ENCODE results near the gene PFN1.

PFN1 gene

GRCh38 chr17:4967539-4968485 is 19.5 kb upstream of the PFN1 start, which contains the start of gene SPAG7:
SPAG7 (minus strand) TSS chr17:4967817; CDS start chr17:4967804, 13 bp downstream.
- in situ Hi-C loops (cut with MboI; ENCODE audit: low sequenced_read_pairs) = no loop called here

GRCh38 chr17:4966844-4967538 is 18.7 kb upstream of the PFN1 start:
- in situ Hi-C loops (cut with MboI; ENCODE audit: low sequenced_read_pairs) = no loop called here

- in situ Hi-C loops (cut with MboI; ENCODE audit: low sequenced_read_pairs) = no loop called here
These were observed 17.1 kb upstream of the PFN1 start for GRCh38 chr17:4965311-4965986.

DNA sequence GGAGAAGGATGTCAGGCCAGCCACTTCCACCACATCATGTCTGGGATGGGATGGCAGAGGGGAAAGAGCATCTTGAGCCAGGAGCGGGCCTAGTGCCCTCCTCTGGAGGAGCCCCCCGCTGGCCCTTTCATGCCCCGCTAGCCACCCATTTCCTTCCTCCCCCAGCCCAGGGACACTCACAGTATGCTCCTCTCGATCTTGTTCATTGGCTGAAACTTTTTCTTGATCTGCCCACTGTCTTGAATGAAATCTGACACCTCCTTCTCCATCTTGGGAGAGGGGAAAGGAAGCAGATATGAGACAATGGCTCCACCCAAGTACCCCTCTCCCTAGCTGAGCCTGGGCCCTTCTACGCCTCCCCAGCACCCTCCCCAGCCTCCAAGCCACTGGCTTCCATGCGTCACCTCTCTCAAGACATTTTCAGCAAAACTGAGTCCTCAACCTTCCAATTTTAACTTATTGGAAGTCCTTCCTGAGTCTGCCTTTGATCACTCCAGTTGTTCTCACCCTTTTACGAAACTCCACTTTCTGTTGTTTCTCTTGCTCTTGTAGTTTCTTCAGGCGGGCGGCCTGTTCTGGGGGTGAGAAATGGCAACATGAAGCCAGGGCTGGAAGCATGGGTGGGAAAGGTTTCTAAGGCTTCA is 12.1 kb upstream of the PFN1 start:
- in situ Hi-C loops (cut with MboI; ENCODE audit: low sequenced_read_pairs) = no loop called here

DNA sequence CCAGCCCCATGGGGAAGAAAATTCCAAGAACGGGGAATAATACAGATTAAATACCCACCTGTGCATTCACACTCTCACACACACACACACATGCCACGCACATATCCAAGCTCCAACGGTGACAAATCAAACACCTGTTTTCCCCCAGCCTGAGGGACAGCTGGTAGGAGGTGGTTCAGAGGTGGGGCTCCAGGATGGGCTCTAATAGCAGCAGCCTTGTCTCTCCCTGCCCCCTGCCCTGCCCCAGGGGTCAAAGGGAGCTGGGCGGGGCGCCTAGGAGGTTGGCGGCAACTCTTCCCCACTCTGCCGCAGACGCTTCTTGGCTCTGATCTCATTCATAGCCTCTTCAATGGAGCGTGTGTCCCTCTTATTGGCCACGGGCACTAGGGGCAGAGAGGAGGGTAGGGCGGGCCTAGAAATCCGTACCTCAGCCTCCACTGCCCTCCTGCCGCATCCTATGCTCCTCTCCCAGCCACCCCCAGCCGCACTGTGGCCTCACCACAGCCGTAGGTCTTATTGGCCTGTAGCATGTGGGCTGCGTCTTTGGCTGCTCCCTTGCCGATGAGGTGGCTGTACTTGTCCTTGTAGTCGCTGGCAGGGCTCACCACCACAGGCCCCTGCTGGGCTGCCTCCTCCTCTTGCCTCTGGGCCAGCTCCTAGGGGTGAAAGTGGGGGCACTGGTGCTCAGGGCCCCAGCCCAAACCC is 11.1 kb upstream of the PFN1 start:
- in situ Hi-C loops (cut with MboI; ENCODE audit: low sequenced_read_pairs) = no loop called here

- in situ Hi-C loops (cut with MboI; ENCODE audit: low sequenced_read_pairs) = no loop called here
These were observed 9.8 kb upstream of the PFN1 start for GRCh38 chr17:4958102-4958501.

GRCh38 chr17:4956493-4957061 is 8.2 kb upstream of the PFN1 start:
- in situ Hi-C loops (cut with MboI; ENCODE audit: low sequenced_read_pairs) = no loop called here

DNA sequence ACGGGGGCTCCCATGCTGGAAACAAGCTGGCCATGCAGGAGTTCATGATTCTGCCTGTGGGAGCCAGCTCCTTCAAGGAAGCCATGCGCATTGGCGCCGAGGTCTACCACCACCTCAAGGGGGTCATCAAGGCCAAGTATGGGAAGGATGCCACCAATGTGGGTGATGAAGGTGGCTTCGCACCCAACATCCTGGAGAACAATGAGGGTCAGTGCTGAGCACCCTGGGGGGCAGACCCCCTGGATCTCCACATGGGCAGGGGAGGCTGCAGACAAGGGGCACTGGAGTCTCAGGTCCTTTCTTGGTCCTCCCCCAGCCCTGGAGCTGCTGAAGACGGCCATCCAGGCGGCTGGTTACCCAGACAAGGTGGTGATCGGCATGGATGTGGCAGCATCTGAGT is 6.8 kb upstream of the PFN1 start:
- in situ Hi-C loops (cut with MboI; ENCODE audit: low sequenced_read_pairs) = no loop called here

DNA sequence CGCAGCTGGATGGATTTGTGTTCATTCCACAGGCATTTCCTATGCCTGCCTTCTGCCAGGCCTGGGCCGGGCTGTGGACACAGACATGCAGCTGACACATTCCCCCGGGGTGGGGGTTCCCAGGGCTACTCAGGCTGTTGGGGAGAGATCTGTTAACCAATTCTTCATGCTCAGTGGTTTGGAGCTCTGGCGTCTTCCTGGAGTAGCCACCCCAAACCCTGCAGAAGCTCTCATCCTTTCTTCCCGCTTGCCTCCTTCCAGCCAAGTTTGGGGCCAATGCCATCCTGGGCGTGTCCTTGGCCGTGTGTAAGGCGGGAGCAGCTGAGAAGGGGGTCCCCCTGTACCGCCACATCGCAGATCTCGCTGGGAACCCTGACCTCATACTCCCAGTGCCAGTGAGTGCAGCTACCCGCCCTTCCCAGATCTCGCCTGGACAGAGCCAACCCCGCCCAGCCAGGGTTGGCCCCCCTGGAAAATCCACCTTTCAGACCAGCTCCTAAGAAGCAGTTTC is 5.2 kb upstream of the PFN1 start:
- in situ Hi-C loops (cut with MboI; ENCODE audit: low sequenced_read_pairs) = no loop called here

GRCh38 chr17:4951486-4951885 is 3.2 kb upstream of the PFN1 start:
- in situ Hi-C loops (cut with MboI; ENCODE audit: low sequenced_read_pairs) = no loop called here

DNA sequence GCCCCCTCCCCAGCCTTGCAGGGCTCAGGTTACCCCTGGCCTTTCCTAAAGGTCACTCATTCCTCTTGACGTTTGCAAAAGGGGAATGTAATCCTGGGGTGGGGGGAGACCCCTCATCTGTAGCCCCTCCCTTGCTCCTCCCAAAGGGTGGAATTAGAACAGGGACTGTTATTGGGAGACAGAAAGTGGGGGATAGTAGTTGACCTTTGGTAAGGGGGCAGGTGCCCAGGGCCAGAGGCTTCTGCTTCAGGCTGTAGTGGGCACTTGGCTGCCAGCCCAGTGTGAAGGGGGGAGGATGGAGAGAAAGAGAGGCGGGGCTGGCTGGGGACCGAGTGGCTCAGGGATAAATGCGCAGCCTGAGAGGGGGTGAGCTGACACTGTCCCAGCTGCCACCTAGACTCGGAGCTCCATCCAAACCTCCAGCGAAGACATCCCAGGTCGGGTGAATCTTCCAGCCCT is 2.4 kb upstream of the PFN1 start, which contains the start of gene ENO3:
TSS of gene ENO3 (plus strand) at position 374 of the 459 bp plus-strand sequence. CDS start 711 bp downstream, outside the sequence.
- in situ Hi-C loops (cut with MboI; ENCODE audit: low sequenced_read_pairs) = no loop called here

DNA sequence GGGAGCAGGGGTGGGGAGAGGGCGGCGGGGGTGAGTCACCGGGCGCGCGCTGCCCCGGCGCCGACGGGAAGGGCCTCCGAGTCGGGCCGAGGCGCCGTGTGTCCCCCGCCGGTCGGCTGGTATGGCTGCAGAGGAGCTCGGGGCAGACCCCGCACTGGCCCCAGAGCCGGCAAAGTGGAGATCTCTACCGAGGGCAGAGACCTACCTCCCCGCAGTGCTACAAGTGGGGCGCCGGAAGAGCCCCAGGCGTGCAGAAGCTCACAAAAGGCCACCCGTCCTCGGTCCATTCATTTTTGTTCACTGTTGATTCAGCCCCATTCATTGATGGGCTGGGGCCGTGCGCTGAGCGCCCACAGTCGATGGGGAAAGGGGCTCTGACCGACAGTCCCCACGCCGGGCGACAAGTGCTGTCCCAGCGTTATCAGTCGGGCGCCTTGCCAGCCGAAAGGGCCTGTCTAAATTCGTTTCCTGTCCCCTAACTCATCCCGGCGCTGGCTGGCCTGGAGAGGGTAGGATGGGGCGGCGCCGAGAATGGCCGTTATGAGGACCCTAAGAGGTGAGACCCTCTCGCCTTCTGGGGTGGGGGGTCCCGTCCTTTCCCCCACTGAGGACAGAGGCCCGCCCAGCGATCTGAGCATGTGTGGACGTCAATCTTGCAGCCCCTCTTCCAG is 1.9 kb upstream of the PFN1 start:
- in situ Hi-C loops (cut with MboI; ENCODE audit: low sequenced_read_pairs) = no loop called here

DNA sequence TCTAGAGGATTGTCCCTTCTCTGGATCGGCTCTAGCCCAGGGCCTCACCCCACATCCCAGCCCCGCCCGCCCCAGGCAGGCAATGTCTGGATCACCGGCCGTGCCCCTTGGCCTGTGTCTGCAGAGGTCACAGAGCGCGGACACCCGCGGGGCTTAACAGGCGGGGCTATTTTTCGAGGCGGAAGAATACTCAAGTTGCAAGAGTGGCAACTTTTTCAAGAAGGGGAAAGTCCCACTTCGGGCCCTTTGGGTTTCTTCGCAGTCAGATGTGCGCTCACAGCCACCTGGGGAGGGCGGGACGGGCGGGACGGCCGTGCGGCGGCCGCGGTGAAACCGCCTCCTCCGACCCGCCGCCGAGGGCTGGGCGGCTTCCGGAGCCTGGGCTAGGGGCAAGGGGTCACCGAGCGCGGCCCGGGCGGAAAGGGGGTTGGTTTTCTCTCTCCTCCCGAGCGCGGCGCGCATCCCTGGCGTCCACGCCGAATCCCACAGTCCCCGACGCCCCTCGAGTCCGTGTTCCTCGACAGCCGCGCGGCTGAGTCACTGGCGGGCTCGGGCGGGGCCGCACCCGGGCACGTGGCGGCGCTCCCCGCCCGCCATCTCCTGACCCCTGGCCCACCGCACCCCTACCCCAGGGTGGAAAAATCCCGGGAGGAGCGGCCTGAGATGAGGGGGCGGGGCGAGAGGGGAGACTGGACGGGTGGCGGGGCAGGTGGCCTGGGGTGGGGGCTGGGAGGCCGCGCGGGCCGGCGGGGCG is 1.2 kb upstream of the PFN1 start:
- in situ Hi-C loops (cut with MboI; ENCODE audit: low sequenced_read_pairs) = no loop called here

- in situ Hi-C loops (cut with MboI; ENCODE audit: low sequenced_read_pairs) = no loop called here
These were observed 596 bp upstream of the PFN1 start for GRCh38 chr17:4948931-4949320.

- in situ Hi-C loops (cut with MboI; ENCODE audit: low sequenced_read_pairs) = no loop called here
These were observed 742 bp downstream of the PFN1 start for GRCh38 chr17:4947411-4948165.

DNA sequence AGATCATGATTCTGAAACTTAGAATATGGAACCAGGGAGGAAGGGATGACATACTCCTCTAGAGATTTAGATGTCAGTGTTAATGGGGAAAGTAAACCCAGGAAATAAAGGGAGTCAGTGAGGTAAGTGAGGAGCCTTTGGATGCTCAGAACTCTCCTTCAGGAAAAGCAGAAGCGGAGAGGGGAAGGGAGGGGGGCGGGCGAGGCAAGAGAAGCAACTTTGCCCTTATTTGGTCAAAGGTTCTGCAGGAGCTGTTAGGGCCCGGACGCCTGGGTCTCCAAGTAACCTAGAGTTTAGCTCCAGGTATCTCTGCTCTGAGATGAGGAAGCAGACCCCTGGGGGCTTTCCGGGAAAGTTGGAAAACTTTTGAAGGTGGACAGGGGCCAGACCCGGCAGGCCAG is 1.3 kb downstream of the PFN1 start:
- in situ Hi-C loops (cut with MboI; ENCODE audit: low sequenced_read_pairs) = no loop called here

DNA sequence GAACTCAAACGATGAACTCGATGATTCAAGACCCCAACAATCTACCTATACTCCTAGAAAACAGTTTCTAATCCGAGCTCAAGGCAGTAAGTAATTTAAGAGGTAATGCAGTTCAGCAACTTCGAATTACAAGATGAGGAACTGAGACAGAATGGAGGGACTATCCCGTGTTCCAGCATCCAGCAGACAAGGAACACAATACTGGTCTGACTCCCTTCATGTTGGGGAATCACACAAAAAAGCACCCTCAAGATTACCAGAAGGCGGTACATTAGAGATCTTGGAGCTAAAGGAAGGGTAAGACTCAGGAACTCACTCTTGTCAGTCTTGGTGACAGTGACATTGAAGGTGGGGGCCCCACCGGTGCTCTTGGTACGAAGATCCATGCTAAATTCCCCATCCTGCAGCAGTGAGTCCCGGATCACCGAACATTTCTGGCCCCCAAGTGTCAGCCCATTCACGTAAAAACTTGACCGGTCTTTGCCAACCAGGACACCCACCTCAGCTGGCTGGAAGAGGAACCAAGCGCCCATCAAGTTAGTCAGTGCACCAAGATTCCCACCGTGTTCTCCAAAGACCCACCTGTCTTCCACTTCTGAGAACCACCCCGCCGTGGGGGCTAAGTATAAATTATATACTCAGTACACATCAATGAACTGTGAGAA is 1.9 kb downstream of the PFN1 start:
- in situ Hi-C loops (cut with MboI; ENCODE audit: low sequenced_read_pairs) = no loop called here

Measured in hTERT RPE-1 (cell line).